PC-9 (cell line): ENCODE measurements around the gene WIPF1.

Experiments used
- EZH2 ChIP-seq: fragments of 200-600 bp; sonication (generic); IDR thresholded peaks from 2 replicates; pipeline ENCODE4 v1.8.0; 2017; ENCODE audit warnings: antibody characterized with exemption, low read depth
- TF ChIP-seq, protein P1 (sequence below): fragments of 200-600 bp; sonication (generic); conservative IDR thresholded peaks from 2 replicates; pipeline ENCODE4 v1.6.1; 2017; ENCODE audit warnings: mixed run types, antibody characterized with exemption, mild to moderate bottlenecking, moderate library complexity

DNA sequence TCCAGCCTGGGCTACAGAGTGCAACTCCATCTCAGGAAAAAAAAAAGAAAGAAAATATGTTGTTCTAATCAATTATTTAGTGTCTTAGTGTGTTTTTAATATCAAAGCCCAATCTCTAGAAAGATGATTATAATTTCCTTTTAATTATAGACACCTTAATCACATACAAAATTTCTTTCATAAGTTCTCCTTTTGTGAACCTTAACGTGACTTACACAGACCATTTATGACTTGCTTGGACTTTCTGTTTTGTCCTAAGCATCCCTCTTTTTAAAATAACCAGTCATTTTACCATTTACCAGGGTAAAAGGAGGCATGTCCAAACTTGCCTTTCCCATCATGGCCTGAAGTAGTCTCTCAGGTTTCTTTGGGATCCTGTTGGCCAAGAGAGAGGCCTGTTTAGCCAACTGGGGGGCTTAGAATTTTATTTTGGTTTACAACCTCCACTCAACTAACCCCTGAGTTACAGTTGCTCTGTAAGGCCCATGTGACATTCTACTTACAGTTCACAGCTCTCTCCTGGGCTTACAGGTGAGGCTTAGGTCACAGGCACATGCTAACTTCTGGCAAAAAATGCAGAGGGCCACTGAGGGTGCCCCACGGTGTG is 86.9 kb downstream of the WIPF1 start:
- TF ChIP-seq, protein P1, sequence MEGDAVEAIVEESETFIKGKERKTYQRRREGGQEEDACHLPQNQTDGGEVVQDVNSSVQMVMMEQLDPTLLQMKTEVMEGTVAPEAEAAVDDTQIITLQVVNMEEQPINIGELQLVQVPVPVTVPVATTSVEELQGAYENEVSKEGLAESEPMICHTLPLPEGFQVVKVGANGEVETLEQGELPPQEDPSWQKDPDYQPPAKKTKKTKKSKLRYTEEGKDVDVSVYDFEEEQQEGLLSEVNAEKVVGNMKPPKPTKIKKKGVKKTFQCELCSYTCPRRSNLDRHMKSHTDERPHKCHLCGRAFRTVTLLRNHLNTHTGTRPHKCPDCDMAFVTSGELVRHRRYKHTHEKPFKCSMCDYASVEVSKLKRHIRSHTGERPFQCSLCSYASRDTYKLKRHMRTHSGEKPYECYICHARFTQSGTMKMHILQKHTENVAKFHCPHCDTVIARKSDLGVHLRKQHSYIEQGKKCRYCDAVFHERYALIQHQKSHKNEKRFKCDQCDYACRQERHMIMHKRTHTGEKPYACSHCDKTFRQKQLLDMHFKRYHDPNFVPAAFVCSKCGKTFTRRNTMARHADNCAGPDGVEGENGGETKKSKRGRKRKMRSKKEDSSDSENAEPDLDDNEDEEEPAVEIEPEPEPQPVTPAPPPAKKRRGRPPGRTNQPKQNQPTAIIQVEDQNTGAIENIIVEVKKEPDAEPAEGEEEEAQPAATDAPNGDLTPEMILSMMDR: no peak
- no peak for TF ChIP-seq EZH2
